GM12891 (cell line): Measurements from ENCODE around the gene TMEM88.

ENCODE experiments used
- DNase-seq: peaks from one replicate; pipeline ENCODE4 v3.0.0; 2011; ENCODE audit warnings: low spot score; ENCODE audit not compliant: insufficient read length
- FAIRE-seq: peaks from 2 replicates; lab custom pipeline; 2011; peaks lifted over from hg19 to GRCh38; lab: Jason Lieb, UNC
- PAX5 ChIP-seq: IDR thresholded peaks from 2 replicates; pipeline ENCODE4 v1.6.1; 2011; ENCODE audit warnings: low read length, moderate library complexity, mild to moderate bottlenecking; ENCODE audit not compliant: insufficient read depth, severe bottlenecking
- POLR2A ChIP-seq: IDR thresholded peaks from 2 replicates; pipeline ENCODE4 v1.6.1; 2011; ENCODE audit warnings: low read depth, low read length, control low read depth
- POLR2AphosphoS5 ChIP-seq: IDR thresholded peaks from 2 replicates; pipeline ENCODE4 v1.6.1; 2011; ENCODE audit warnings: low read depth, low read length, control low read depth
- POU2F2 ChIP-seq: IDR thresholded peaks from 2 replicates; pipeline ENCODE4 v1.6.1; 2011; ENCODE audit warnings: low read depth, mild to moderate bottlenecking, control low read depth, low read length, moderate library complexity
- SPI1 ChIP-seq: IDR thresholded peaks from 2 replicates; pipeline ENCODE4 v1.6.1; 2011; ENCODE audit warnings: low read depth, low read length, control low read depth
- TAF1 ChIP-seq: IDR thresholded peaks from 2 replicates; pipeline ENCODE4 v1.6.1; 2011; ENCODE audit warnings: low read depth, low read length, control low read depth

Gene TMEM88

DNA sequence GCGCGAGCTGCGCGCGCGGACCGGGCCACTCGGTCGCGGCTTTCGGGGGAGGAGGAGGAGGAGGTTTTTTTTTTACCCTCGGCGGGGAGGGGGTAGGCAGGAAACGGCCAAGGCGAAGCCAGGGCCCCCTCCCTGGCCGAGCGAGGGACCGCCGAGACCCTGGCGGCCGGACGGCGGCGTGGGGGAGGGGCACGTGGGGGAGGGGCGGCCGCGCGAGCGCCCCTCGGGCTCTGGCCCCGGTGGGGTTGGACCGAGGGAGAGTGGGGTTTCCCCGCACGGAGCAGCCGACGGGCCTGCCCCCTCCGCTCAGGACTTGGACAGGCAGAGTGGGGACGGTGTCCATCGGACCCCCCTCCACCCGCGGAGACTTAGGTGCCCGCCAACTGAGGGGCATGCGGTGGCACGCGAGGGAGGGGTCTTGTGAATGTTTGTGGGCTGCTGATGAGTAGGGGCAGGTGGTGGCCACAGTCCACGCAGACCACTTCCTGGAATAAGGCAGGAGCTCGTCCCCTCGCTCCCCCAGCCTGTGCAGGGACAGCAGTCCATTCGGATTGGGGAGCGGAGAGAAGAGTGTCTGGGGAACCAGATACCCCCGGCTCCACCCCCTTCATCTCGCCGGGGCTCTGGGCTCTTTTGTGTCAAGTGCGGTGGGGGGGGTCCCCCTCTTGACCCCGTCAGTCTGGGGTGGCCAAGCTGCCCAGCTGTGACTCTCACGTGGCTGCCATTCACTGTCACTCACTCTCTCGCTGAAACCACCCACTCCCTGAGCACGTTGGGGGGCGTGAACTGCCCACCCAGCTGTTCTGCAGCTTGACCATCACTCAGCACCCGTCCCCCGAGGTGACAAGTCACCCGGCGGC is 30.7 kb downstream of the TMEM88 start:
- no peak for TF ChIP-seq SPI1
- no peak for TF ChIP-seq PAX5
- no peak; the same call in none of the 2 replicates for TF ChIP-seq POLR2A
- TF ChIP-seq TAF1: peak; percentile 47; the same call in 1 of the 2 replicates
- TF ChIP-seq POLR2AphosphoS5: 0 out of 2 replicates have a peak, but pooled peaks have one; percentile 31
- no peak for TF ChIP-seq POU2F2
- FAIRE-seq (peak; percentile 91), DNase-seq (peak; percentile 53)

DNA sequence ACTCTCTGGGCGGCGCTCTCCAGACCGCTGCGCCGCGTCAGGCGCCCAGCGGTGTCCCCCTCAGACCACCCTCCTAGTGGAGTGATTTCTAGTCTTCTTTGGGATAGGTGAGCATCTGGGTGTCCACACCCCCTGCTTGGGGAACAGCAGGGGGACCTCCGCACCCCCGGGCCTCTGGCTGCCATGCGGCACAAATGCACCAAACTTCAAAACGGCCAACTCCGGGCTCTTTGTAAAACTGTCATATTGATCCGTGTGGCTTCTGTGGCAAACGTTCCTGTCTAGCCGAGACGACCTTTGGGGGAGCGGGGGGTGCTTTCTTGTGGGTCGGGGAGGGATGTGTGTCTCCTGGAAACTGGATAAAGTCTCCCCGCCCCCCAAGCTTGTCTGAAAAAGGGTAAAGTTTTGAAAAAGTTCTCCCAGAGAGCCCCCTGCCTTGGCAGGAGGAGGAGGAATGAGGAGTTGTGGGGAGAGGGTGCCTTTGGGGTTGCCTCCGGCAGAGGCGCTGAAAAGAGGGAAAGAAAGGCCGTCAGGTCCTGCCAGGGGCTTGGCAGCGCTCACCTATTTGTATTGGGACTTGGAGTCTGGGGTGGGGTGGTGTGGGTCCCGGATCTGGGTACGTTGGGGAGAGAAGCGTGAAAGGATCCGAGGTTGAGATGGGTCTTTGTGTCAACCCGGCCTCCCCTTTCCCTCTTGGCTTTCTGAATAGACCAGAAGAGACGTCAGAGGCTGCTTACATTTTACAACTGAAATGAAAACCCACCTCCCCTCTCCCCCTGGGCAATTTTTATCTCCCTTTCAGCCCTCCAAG is 31.6 kb downstream of the TMEM88 start:
- TF ChIP-seq SPI1 (no peak), POU2F2 (no peak; the same call in 1 of the 2 replicates), PAX5 (no peak), POLR2A (no peak), POLR2AphosphoS5 (no peak), TAF1 (no peak)
- peak; percentile 71 for FAIRE-seq
- no peak for DNase-seq

- no peak for DNase-seq
- TF ChIP-seq TAF1 (no peak), POU2F2 (no peak), POLR2AphosphoS5 (no peak), SPI1 (no peak), PAX5 (no peak), POLR2A (no peak)
- no peak for FAIRE-seq
Measured at GRCh38 chr17:7887038-7887481, 32.2 kb downstream of the TMEM88 start.

DNA sequence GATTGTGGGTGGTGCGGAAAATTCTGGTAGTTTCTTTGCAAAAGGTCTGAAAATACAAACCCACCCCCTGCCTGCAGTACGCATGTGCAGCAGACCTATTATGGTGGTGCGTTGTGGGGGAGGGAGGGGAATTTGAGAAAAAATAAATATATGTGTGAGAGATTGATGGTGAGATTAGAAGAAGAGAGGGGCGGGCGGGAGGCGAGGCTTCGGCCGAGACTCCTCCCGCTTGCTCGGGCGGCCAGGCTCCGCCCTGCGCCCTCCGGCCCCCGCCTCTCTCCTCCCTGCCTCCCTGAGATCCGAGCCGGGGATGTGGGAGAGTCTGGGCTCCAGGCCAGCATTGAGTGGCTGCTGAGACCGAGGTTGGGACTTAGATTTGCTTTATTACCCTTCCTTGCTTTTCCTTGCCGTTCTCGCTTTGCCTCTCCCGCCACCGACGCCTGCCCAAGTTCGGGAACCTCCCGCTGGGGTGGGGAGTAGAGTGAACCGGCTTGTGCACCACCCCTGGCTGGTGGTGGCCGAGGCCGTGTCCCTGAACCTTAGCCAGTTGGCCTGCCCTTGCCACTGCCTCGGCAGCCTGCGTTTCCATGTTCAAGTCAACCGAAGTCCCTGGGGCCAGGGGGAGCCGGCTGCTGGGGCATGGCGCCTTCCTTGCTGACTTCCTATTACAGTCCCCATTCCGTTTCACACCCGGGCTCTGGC is 32.8 kb downstream of the TMEM88 start:
- peak; percentile 73 for DNase-seq
- FAIRE-seq: peak; percentile 96
- TF ChIP-seq POLR2AphosphoS5: no peak
- no peak for TF ChIP-seq SPI1
- TF ChIP-seq POU2F2: no peak
- no peak for TF ChIP-seq PAX5
- no peak for TF ChIP-seq POLR2A
- TF ChIP-seq TAF1: no peak

DNA sequence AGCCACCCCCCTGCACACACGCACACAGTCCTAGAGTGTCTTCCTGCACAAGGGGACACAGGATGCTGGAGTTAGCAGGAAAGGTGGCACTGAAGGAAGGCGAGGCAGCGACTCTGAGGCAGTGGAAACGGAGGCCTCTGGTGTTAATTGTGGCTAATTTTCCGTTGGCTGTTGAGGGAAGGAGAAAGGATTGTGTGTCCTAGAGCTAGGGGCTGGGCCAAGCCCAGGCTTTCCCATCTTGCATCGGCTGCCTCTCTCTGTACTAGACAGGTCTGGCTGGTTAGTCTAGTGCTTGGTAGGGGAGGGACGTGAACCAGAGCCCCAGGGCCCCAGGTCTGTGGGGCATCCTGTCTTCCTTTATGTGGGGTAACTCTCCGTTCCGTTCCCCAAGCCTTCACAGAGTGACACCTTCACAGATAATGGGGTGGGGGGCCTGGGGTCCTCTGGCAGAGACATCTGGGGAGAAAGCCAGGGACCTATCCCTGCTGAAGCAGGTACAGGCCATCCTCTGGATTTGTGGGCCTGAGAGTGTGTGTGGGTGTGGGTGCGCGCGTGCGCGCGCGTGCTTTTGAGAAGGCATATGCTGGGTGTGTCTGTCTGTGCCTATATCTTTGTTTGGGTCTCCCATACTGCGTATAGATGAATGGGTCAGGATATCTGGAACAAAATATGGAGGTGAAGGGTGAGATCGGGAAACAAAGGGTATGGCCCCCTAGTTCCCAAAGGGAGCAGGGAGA is 33.5 kb downstream of the TMEM88 start, which contains the start of gene CHD3:
Gene CHD3, plus strand, starts transcription at position 606 of the 737 bp plus-strand sequence. CDS start 212 bp downstream, outside the sequence.
- FAIRE-seq (no peak), DNase-seq (no peak)
- TF ChIP-seq SPI1 (no peak), TAF1 (no peak), PAX5 (no peak), POLR2AphosphoS5 (no peak), POLR2A (no peak), POU2F2 (no peak)

DNA sequence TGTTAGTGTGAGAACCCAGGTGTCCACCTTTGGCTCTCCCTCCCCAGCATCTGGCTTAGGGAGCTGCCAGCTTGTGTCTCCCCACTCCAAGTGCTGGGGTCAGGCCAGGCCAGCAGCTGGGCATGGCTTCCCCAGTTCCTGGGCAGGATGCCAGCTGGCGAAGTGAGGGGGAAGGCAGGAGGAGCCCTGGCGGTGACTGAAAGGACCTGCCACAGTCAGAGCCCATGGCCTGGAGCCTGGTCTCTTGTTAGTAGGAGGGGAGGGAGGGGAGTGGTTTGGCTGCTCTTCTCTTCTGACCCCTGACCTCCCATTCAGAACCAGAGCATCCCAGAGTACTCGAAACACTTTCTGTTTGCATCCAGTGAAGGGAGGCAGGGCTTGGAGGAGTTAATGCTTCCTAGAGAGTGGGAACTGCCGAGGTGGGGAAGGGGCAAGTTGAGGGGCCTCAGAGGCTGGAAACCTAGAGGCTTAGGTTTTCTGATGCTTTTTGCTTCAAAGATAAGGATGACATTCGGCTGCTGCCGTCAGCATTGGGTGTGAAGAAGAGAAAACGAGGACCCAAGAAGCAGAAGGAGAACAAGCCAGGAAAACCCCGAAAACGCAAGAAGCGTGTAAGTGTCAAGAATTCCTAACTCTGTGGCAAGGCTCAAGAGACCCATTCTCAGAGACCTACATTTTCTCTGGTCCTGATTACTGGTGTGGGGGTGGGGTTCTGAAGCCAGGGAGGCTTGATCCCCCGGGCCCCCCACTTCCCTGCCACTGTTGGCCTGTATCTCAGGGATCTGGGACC is 34.5 kb downstream of the TMEM88 start:
- FAIRE-seq (no peak), DNase-seq (no peak)
- TF ChIP-seq PAX5 (no peak), POU2F2 (no peak), POLR2AphosphoS5 (no peak), SPI1 (no peak), POLR2A (no peak), TAF1 (no peak)

- no peak for DNase-seq
- FAIRE-seq: no peak
- TF ChIP-seq TAF1: no peak
- no peak for TF ChIP-seq POLR2AphosphoS5
- TF ChIP-seq PAX5: no peak
- TF ChIP-seq SPI1: no peak
- no peak for TF ChIP-seq POU2F2
- TF ChIP-seq POLR2A: no peak
Measured at GRCh38 chr17:7893187-7893880, 38.5 kb downstream of the TMEM88 start.
